ENCODE measurements around the gene PEX3.

DNA sequence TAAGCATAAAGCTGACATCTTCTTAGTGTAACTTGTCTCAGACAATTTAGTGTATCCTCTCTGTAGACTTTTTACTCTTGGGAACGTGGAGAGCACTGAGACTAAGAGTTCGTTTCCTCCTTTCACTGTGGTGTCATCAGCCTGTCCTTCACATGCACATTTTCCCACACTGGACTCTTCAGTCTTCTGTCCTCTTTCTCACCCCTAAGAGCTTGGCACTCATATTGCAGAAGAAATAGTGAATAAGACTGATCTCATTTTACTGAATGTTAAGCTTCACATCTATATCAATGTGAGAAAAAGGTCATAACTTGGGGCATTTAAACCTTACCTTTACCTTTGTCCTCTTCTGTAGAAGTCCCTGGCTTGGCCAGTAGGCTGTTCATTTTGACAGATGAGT is 35.4 kb downstream of the PEX3 start:
- no peak for TF ChIP-seq POLR2A (IDR thresholded peaks at IDR 0.05)
- TF ChIP-seq, protein P1, sequence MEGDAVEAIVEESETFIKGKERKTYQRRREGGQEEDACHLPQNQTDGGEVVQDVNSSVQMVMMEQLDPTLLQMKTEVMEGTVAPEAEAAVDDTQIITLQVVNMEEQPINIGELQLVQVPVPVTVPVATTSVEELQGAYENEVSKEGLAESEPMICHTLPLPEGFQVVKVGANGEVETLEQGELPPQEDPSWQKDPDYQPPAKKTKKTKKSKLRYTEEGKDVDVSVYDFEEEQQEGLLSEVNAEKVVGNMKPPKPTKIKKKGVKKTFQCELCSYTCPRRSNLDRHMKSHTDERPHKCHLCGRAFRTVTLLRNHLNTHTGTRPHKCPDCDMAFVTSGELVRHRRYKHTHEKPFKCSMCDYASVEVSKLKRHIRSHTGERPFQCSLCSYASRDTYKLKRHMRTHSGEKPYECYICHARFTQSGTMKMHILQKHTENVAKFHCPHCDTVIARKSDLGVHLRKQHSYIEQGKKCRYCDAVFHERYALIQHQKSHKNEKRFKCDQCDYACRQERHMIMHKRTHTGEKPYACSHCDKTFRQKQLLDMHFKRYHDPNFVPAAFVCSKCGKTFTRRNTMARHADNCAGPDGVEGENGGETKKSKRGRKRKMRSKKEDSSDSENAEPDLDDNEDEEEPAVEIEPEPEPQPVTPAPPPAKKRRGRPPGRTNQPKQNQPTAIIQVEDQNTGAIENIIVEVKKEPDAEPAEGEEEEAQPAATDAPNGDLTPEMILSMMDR (IDR thresholded peaks at IDR 0.05) = no peak
